T-cell (primary cell): Measurements from ENCODE around the gene LRCOL1. TPM values are rescaled to one million over a fixed set of nuclear protein-coding genes. Genes with fewer than 3 reads are reported as not detected.

Experiments used
- ATAC-seq, 4 experiments: fragments of 200-7000 bp in 3 of 4; fragments of 150-1000 bp in 1 of 4; cut with Tn5 transposase; replicated peaks in 1 of 4; 1 replicate in 3 of 4; 2 replicates in 1 of 4; pipeline ENCODE4 v1.10.0; 2021; ENCODE audit warnings: moderate library complexity in 3 of 4, mild to moderate bottlenecking in 2 of 4, moderate number of reproducible peaks in 1 of 4
- CTCF ChIA-PET, 2 donors: fragments of 300-600 bp; sonication (Branson Sonifier 250); formaldehyde crosslinking; loops; one replicate each; lab custom pipeline; 2022; ENCODE audit warnings: antibody characterized with exemption in 2 of 2; lab: Charles Lee
- POLR2A ChIA-PET, 2 donors: fragments of 300-600 bp; sonication (Branson Sonifier 250); formaldehyde crosslinking; loops; one replicate each; lab custom pipeline; 2022; ENCODE audit warnings: antibody characterized with exemption in 2 of 2; lab: Charles Lee
- DNase-seq, 35 experiments: peaks; one replicate each; pipeline versions ENCODE4 v3.0.0 to v3.0.0-alpha.2; 2013 to 2023
- H3K27ac ChIP-seq: one replicate; pipeline ENCODE4 v1.5.1; 2013; ENCODE audit warnings: low read length
- H3K27me3 ChIP-seq, 2 experiments: replicated peaks in 1 of 2; 1 replicate in 1 of 2; 2 replicates in 1 of 2; pipeline versions ENCODE4 v1.6.1 to v1.7.0; 2013; ENCODE audit warnings: low read length in 1 of 2, mixed read lengths in 1 of 2; ENCODE audit not compliant: control insufficient read depth in 2 of 2, insufficient read depth in 2 of 2; ENCODE audit errors: extremely low read depth in 1 of 2
- H3K36me3 ChIP-seq, 2 donors: 1 replicate in 1 of 2; 2 replicates in 1 of 2; pipeline versions ENCODE4 v1.6.1 to v1.7.0; 2013; ENCODE audit warnings: low read length in 1 of 2; ENCODE audit not compliant: control insufficient read depth in 2 of 2, insufficient read depth in 1 of 2; ENCODE audit errors: extremely low read depth in 1 of 2
- H3K4me1 ChIP-seq, 2 experiments: 1 replicate in 1 of 2; 2 replicates in 1 of 2; pipeline versions ENCODE4 v1.6.1 to v1.7.0; 2013; ENCODE audit warnings: low read length in 2 of 2, mixed read lengths in 1 of 2; ENCODE audit not compliant: insufficient read depth in 2 of 2, control insufficient read depth in 1 of 2; ENCODE audit errors: extremely low read depth in 1 of 2
- H3K4me3 ChIP-seq, 2 donors: 1 replicate in 1 of 2; 2 replicates in 1 of 2; pipeline versions ENCODE4 v1.5.1 to v1.7.0; 2013; ENCODE audit warnings: mild to moderate bottlenecking in 2 of 2, low read length in 1 of 2, moderate library complexity in 1 of 2; ENCODE audit not compliant: control insufficient read depth in 1 of 2; ENCODE audit errors: extremely low read depth in 1 of 2
- H3K9me3 ChIP-seq: 2 replicates; pipeline ENCODE4 v1.7.0; 2013
- H3K27ac Mint-ChIP-seq, 2 donors: one replicate each; pipeline ENCODE4 v1.8.0; 2020 to 2021; ENCODE audit warnings: mild to moderate bottlenecking in 2 of 2, mixed read lengths in 2 of 2
- H3K27me3 Mint-ChIP-seq, 2 donors: one replicate each; pipeline ENCODE4 v1.8.0; 2021 to 2022; ENCODE audit warnings: mixed read lengths in 2 of 2
- H3K36me3 Mint-ChIP-seq: one replicate; pipeline ENCODE4 v1.8.0; 2021; ENCODE audit warnings: mixed read lengths
- H3K4me1 Mint-ChIP-seq, 3 donors: one replicate each; pipeline ENCODE4 v1.8.0; 2020 to 2022; ENCODE audit warnings: mixed read lengths in 3 of 3, mild to moderate bottlenecking in 1 of 3
- H3K4me3 Mint-ChIP-seq, 3 donors: one replicate each; pipeline ENCODE4 v1.8.0; 2020 to 2022; ENCODE audit warnings: mild to moderate bottlenecking in 3 of 3, mixed read lengths in 3 of 3, moderate library complexity in 3 of 3
- H3K9me3 Mint-ChIP-seq, 3 donors: one replicate each; pipeline ENCODE4 v1.8.0; 2020 to 2022; ENCODE audit warnings: mixed read lengths in 3 of 3
- WGBS: methylation state at CpG from one replicate; pipeline ENCODE4 v1.1.5; 2013; ENCODE audit warnings: missing lambda C conversion rate; ENCODE audit not compliant: insufficient coverage; 5-methylcytosine and 5-hydroxymethylcytosine counted together
- total RNA-seq, 35 experiments: library from RNA in 6 of 35; stranded (reverse) in 6 of 35; fragments of 120-200 nt in 1 of 35; gene quantifications; one replicate each; pipeline versions ENCODE4 v1.2.1 to v1.2.4 and lab custom pipeline; 2013 to 2026

Gene LRCOL1
- total RNA-seq, 5 donors from 2014 or later (not counting 1 experiment from before 2014, with no cell fraction given): not detected

DNA sequence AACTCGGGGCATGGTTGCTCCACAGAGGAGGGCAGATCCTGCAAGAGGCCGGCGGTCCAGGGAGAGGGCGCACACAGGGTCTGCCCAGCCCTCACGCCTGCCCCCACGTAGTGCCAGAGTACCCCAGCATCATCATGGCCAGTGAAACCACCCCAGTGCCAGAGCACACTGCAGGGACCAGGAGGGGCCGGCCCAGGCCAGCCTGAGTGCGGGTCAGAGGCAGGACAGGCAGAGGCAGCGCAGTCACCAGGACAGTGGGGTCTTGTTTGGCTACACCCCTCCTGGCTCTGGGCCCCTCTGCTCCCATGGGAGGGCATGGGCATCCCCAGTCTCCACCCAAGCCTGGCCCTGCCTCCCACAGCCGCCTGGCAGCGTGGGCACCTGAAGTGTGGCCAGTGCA is 34.7 kb downstream of the LRCOL1 start:
- no peak overlapping the region for H3K4me3 ChIP-seq
- H3K9me3 ChIP-seq: no peaks in the 10 kb centered on the region
- DNase-seq: no peak
- Mint-ChIP-seq H3K27ac (no peak overlapping the region), H3K27me3 (no peaks in the 10 kb centered on the region), H3K9me3 (no peaks in the 10 kb centered on the region), H3K4me3 (no peak overlapping the region), H3K4me1 (no peaks in the 10 kb centered on the region), H3K36me3 (peaks cover 11% of the 10 kb centered on the region)
- H3K4me1 ChIP-seq: no peaks in the 10 kb centered on the region
- H3K36me3 ChIP-seq: peaks cover 19 to 31% of the 10 kb centered on the region in 2 donors
- ATAC-seq: no peak
- POLR2A ChIA-PET: no interaction called here
- WGBS: 97% methylated on average over 8 of the region's 11 CpGs
- CTCF ChIA-PET: no interaction called here
- H3K27me3 ChIP-seq: no peaks in the 10 kb centered on the region
- H3K27ac ChIP-seq: no peak overlapping the region

DNA sequence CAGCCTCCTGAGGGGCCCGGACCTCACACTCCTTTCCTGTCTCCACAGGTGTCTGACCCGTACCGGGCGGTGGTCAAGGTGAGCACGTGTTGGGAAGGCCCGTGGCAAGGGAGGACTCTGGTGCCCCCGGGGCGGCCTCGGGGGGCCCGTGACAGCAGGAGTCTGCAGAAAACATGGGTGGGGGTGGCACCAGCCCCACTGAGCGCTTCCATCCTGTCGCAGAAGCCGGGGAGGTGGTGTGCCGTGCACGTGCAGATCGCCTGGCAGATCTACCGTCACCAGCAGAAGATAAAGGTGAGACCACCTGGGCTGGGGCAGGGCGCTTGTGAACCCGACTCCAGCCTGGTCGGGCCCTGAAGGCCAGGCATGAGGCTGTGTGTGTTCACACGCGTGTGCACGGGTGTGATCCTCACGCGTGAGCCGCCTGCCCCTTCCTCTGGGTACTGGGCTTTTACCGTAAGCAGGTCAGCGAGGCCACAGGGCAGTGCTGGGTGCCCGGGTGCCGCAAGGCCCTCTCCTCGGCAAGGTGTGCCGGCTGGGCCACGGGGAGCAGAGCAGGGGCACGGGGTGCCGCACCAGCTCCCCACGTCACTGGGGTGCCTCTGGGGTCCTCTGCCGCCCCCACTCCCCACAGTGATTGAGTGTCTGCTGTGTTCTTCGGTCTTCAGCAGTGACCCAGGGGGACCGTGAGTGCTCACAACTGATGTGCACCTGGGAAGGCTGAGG is 35.9 kb downstream of the LRCOL1 start:
- Mint-ChIP-seq H3K27me3 (no peaks in the 10 kb centered on the region), H3K36me3 (peaks cover 8% of the 10 kb centered on the region), H3K4me3 (no peak overlapping the region), H3K9me3 (no peaks in the 10 kb centered on the region), H3K4me1 (no peaks in the 10 kb centered on the region), H3K27ac (no peak overlapping the region)
- ChIA-PET POLR2A (no interaction called here), CTCF (no interaction called here)
- no peak overlapping the region for H3K4me3 ChIP-seq
- H3K4me1 ChIP-seq: no peaks in the 10 kb centered on the region
- no peaks in the 10 kb centered on the region for H3K27me3 ChIP-seq
- no peak overlapping the region for H3K27ac ChIP-seq
- H3K36me3 ChIP-seq: peaks cover 24 to 27% of the 10 kb centered on the region in 2 donors
- DNase-seq (no peak), ATAC-seq (no peak)
- no peaks in the 10 kb centered on the region for H3K9me3 ChIP-seq
- WGBS: 99% methylated on average over 37 of the region's 39 CpGs

DNA sequence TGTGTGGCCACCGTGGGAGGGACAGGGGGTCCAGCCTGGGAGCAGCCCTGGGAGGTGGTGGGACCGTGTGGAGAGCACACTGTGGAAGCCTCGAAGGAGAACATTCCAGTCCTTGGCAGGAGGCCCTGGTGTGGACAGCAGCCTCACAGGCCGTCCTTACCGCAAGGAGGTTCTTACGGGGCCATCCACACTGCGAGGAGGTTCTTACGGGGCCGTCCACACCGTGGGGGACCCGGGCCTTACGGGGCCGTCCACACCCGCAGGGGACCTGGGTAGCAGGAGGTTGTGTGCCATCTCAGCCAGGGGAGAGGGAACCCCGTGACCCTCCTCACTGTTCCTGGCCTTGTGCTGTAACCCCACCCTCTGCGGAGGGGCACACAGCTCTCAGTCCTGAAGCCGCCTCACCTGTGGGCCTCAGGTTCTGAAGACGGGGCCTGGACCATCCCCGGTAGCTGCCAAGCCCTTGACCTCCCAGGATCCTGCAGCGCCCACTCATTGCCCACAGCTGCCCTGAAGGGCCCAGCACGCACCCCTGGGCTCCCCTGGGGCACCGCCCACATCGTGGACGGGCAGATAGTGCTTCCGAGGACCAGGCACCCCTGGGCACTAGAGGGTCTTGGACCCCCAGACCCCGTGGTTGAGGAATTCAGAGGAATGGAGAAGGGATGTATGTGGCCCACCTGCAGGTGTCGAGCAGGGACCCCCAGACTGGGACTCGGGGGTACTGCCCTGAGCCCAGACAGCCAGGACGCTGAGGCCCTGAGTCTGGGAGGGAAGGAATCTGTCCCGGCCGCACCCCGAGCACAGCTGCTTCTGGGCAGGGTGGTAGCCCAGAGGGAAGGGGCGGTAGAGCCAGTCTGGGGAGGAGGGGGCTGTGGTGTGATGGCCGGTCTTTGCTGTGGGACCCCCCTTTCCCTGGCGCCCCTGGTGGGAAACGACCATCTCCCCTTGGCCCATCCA is 37.3 kb downstream of the LRCOL1 start:
- H3K27me3 ChIP-seq: no peaks in the 10 kb centered on the region
- H3K9me3 ChIP-seq: no peaks in the 10 kb centered on the region
- H3K27me3 Mint-ChIP-seq: no peaks in the 10 kb centered on the region
- H3K4me3 ChIP-seq: no peak overlapping the region
- H3K27ac Mint-ChIP-seq: no peak overlapping the region
- no peaks in the 10 kb centered on the region for H3K9me3 Mint-ChIP-seq
- WGBS: 96% methylated on average over 31 of the region's 36 CpGs
- peaks cover 5% of the 10 kb centered on the region for H3K36me3 Mint-ChIP-seq
- ChIA-PET POLR2A (no interaction called here), CTCF (no interaction called here)
- H3K4me1 Mint-ChIP-seq: no peaks in the 10 kb centered on the region
- no peaks in the 10 kb centered on the region for H3K4me1 ChIP-seq
- H3K36me3 ChIP-seq: peaks cover 26 to 27% of the 10 kb centered on the region in 2 donors
- no peak for DNase-seq
- no peak overlapping the region for H3K4me3 Mint-ChIP-seq
- H3K27ac ChIP-seq: no peak overlapping the region
- no peak for ATAC-seq

DNA sequence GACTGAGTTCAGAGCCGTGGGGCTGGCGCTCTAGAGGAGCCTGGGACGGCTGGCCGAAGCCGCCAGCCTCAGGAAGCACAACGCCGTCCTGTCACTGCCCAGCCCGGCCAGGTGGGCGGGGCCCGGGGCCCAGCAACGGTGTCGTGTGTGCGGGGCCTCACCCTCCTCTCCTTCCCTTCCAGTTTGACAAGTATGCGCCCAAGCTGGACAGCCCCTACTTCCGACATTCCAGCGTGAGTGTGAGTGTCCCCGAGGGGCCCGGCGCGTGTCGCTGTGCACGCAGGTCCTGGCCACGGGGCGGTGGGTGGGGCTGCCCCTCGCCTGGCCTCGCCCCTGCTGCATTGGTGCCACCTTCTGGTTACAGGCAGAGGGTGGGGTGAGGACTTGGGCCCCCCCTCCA is 38.3 kb downstream of the LRCOL1 start:
- Mint-ChIP-seq H3K36me3 (no peaks in the 10 kb centered on the region), H3K4me3 (no peak overlapping the region), H3K9me3 (no peaks in the 10 kb centered on the region), H3K4me1 (no peaks in the 10 kb centered on the region), H3K27ac (no peak overlapping the region), H3K27me3 (no peaks in the 10 kb centered on the region)
- no peaks in the 10 kb centered on the region for H3K4me1 ChIP-seq
- no peaks in the 10 kb centered on the region for H3K9me3 ChIP-seq
- CTCF ChIA-PET: no interaction called here
- H3K4me3 ChIP-seq: no peak overlapping the region
- WGBS: 95% methylated on average over 16 of the region's 26 CpGs
- POLR2A ChIA-PET: no interaction called here
- DNase-seq (no peak), ATAC-seq (no peak)
- no peaks in the 10 kb centered on the region for H3K27me3 ChIP-seq
- no peak overlapping the region for H3K27ac ChIP-seq
- peaks cover 22 to 30% of the 10 kb centered on the region in 2 donors for H3K36me3 ChIP-seq

DNA sequence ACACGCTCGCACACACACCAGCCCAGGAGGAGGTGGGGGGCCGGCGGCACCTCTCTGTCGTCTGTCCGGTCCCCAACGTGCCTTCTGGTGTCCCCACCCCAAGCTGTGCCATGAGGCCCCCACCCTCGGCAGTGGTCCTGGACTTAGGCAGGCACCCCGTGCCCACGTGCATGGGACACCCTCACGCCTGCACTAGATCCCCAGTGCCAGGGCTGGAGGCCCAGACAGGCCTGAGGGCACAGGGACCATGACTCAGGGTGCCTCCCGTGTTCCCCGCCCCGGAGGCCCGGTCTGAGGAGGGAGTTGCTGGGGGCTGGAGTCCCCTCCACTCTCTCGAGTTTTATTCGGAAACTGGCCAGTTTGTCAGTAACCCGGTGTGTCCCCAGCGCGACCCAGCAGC is 38.8 kb downstream of the LRCOL1 start:
- no peaks in the 10 kb centered on the region for H3K36me3 Mint-ChIP-seq
- Histone ChIP-seq H3K27ac (no peak overlapping the region), H3K4me3 (no peak overlapping the region), H3K4me1 (no peaks in the 10 kb centered on the region), H3K27me3 (no peaks in the 10 kb centered on the region), H3K36me3 (peaks cover 22 to 26% of the 10 kb centered on the region in 2 donors), H3K9me3 (no peaks in the 10 kb centered on the region)
- POLR2A ChIA-PET: no interaction called here
- DNase-seq: no peak
- H3K27ac Mint-ChIP-seq: no peak overlapping the region
- no peak for ATAC-seq
- H3K27me3 Mint-ChIP-seq: no peaks in the 10 kb centered on the region
- no peak overlapping the region for H3K4me3 Mint-ChIP-seq
- 93% methylated on average over 12 of the region's 20 CpGs for WGBS
- H3K9me3 Mint-ChIP-seq: no peaks in the 10 kb centered on the region
- CTCF ChIA-PET: no interaction called here
- no peaks in the 10 kb centered on the region for H3K4me1 Mint-ChIP-seq

DNA sequence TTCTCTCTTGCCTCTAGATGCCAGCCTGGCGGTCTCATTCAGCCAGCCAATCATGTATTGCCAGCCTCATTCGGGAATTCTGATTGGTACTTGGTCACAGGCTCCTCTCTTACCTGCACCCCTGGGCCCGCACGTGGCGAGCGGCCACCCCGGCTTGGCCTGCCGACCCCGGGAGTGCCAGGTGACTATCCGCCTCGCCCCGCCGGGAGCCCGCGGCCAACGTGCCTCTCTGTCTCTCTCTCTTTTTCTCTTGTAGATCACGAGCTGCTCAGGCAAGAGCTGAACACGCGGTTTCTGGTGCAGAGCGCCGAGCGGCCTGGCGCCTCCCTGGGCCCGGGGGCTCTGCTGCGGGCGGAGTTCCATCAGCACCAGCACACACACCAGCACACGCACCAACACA is 39.3 kb downstream of the LRCOL1 start:
- ChIA-PET CTCF (no interaction called here), POLR2A (no interaction called here)
- H3K4me3 Mint-ChIP-seq: no peak overlapping the region
- no peaks in the 10 kb centered on the region for H3K4me1 ChIP-seq
- no peak overlapping the region for H3K27ac Mint-ChIP-seq
- H3K9me3 Mint-ChIP-seq: no peaks in the 10 kb centered on the region
- peaks cover 22 to 23% of the 10 kb centered on the region in 2 donors for H3K36me3 ChIP-seq
- H3K27ac ChIP-seq: no peak overlapping the region
- no peak overlapping the region for H3K4me3 ChIP-seq
- no peaks in the 10 kb centered on the region for H3K36me3 Mint-ChIP-seq
- 97% methylated on average over 20 of the region's 27 CpGs for WGBS
- no peak for ATAC-seq
- H3K27me3 ChIP-seq: no peaks in the 10 kb centered on the region
- H3K9me3 ChIP-seq: no peaks in the 10 kb centered on the region
- H3K4me1 Mint-ChIP-seq: no peaks in the 10 kb centered on the region
- H3K27me3 Mint-ChIP-seq: no peaks in the 10 kb centered on the region
- no peak for DNase-seq
